SK-N-SH (cell line): Measurements from ENCODE around the gene APBA2. TPM values are rescaled to one million over a fixed set of nuclear protein-coding genes. Genes with fewer than 3 reads are reported as not detected.

Experiments used
- CTCF ChIA-PET: fragments of 300-600, 350-600 bp; formaldehyde crosslinking; extraction: SDS; loops from one replicate; lab custom pipeline; 2021; lab: Yijun Ruan, JAX
- POLR2A ChIA-PET: fragments of 350-600 bp; sonication (Branson Sonifier 250); formaldehyde crosslinking; extraction: SDS; loops from one replicate; lab custom pipeline; 2020; ENCODE audit warnings: antibody characterized with exemption, inconsistent platforms; lab: Yijun Ruan, JAX
- DNase-seq: peaks from one replicate; pipeline ENCODE4 v3.0.0; 2012
- H2AFZ ChIP-seq: fragments of 200-600 bp; sonication (generic); 2 replicates; pipeline ENCODE4 v1.8.1; 2016; ENCODE audit warnings: antibody characterized with exemption, mild to moderate bottlenecking, low read depth
- H3F3A ChIP-seq: fragments of 200-600 bp; sonication (generic); replicated peaks from 2 replicates; pipeline ENCODE3; 2016; ENCODE audit warnings: antibody characterized with exemption, mild to moderate bottlenecking; ENCODE audit not compliant: insufficient read depth
- H3K27ac ChIP-seq, 2 experiments: fragments of 200-500 bp in 1 of 2; fragments of 200-600 bp in 1 of 2; sonication (Bioruptor generic) in 1 of 2; sonication (generic), shearing (Covaris generic) in 1 of 2; 2 replicates each; pipeline versions ENCODE4 v1.5.1 to v1.6.1; 2014 to 2016; ENCODE audit warnings: low read depth in 2 of 2, inconsistent platforms in 1 of 2, low read length in 1 of 2, mild to moderate bottlenecking in 1 of 2, mixed read lengths in 1 of 2
- H3K27me3 ChIP-seq: fragments of 200-600 bp; sonication (generic), shearing (Covaris generic); 2 replicates; pipeline ENCODE4 v1.6.1; 2016; ENCODE audit warnings: mixed run types; ENCODE audit not compliant: insufficient read depth
- H3K36me3 ChIP-seq, 2 experiments: fragments of 200-500 bp in 1 of 2; fragments of 200-600 bp in 1 of 2; sonication (Bioruptor generic) in 1 of 2; sonication (generic) in 1 of 2; replicated peaks in 1 of 2; 2 replicates each; pipeline versions ENCODE3 to v1.5.1; 2014 to 2016; ENCODE audit warnings: low read length in 1 of 2, mild to moderate bottlenecking in 1 of 2; ENCODE audit not compliant: insufficient read depth in 2 of 2, control insufficient read depth in 1 of 2
- H3K4me1 ChIP-seq, 2 experiments: fragments of 200-500 bp in 1 of 2; fragments of 200-600 bp in 1 of 2; sonication (Bioruptor generic) in 1 of 2; sonication (generic), shearing (Covaris generic) in 1 of 2; 2 replicates each; pipeline versions ENCODE4 v1.5.1 to v1.6.1; 2014 to 2016; ENCODE audit warnings: low read depth in 1 of 2, low read length in 1 of 2, mixed run types in 1 of 2; ENCODE audit not compliant: insufficient read depth in 2 of 2, control insufficient read depth in 1 of 2
- H3K4me2 ChIP-seq: fragments of 200-600 bp; sonication (generic), shearing (Covaris generic); 2 replicates; pipeline ENCODE4 v1.6.1; 2017; ENCODE audit warnings: mixed run types
- H3K4me3 ChIP-seq, 2 experiments: fragments of 200-500 bp in 1 of 2; fragments of 200-600 bp in 1 of 2; sonication (Bioruptor generic) in 1 of 2; sonication (generic), shearing (Covaris generic) in 1 of 2; 2 replicates each; pipeline versions ENCODE4 v1.5.1 to v1.8.1; 2014 to 2016; ENCODE audit warnings: low read depth in 2 of 2, inconsistent platforms in 1 of 2, low read length in 1 of 2, mild to moderate bottlenecking in 1 of 2, mixed read lengths in 1 of 2, moderate library complexity in 1 of 2
- H3K79me2 ChIP-seq: fragments of 200-600 bp; sonication (generic); 2 replicates; pipeline ENCODE4 v1.8.1; 2017; ENCODE audit warnings: mild to moderate bottlenecking; ENCODE audit not compliant: insufficient read depth
- H3K9ac ChIP-seq: fragments of 200-600 bp; sonication (generic); 2 replicates; pipeline ENCODE4 v1.6.1; 2017; ENCODE audit warnings: mixed run types
- H3K9me2 ChIP-seq: fragments of 200-600 bp; sonication (generic); 2 replicates; pipeline ENCODE4 v1.6.1; 2017; ENCODE audit warnings: mixed run types
- H3K9me3 ChIP-seq: fragments of 200-600 bp; sonication (generic); 2 replicates; pipeline ENCODE4 v1.6.1; 2017; ENCODE audit warnings: mixed run types, mild to moderate bottlenecking, moderate library complexity
- H4K20me1 ChIP-seq: fragments of 200-600 bp; sonication (generic); 2 replicates; pipeline ENCODE4 v1.6.1; 2017; ENCODE audit warnings: mild to moderate bottlenecking, mixed run types; ENCODE audit not compliant: insufficient read depth
- CHD2 ChIP-seq: fragments of 150-350 bp; IDR thresholded peaks from 2 replicates; pipeline ENCODE4 v1.6.1; 2018; ENCODE audit warnings: low read length; ENCODE audit not compliant: partially characterized antibody
- EZH2phosphoT487 ChIP-seq: fragments of 200-600 bp; sonication (generic); IDR thresholded peaks from 2 replicates; pipeline ENCODE4 v1.6.1; 2017; ENCODE audit warnings: low read depth, mixed run types, mild to moderate bottlenecking, antibody characterized with exemption, moderate library complexity, borderline replicate concordance
- FOSL2 ChIP-seq: IDR thresholded peaks from 2 replicates; pipeline ENCODE4 v1.4.0; 2012; ENCODE audit warnings: low read depth, mild to moderate bottlenecking, moderate library complexity, borderline replicate concordance
- GATA2 ChIP-seq: sonication (generic); formaldehyde crosslinking; IDR thresholded peaks from 2 replicates; pipeline ENCODE4 v1.5.0; 2020; ENCODE audit warnings: mild to moderate bottlenecking, missing genetic modification reagents
- JUND ChIP-seq: IDR thresholded peaks from 2 replicates; pipeline ENCODE4 v1.4.0; 2012
- NRF1 ChIP-seq: IDR thresholded peaks from 2 replicates; pipeline ENCODE4 v1.6.1; 2012; ENCODE audit warnings: low read depth, mild to moderate bottlenecking, low read length
- POLR2AphosphoS5 ChIP-seq: IDR thresholded peaks from 2 replicates; pipeline ENCODE4 v1.6.1; 2012; ENCODE audit warnings: low read depth, low read length
- RAD21 ChIP-seq: IDR thresholded peaks from 2 replicates; pipeline ENCODE4 v1.6.1; 2012; ENCODE audit warnings: mild to moderate bottlenecking, low read length
- RCOR1 ChIP-seq: fragments of 150-350 bp; IDR thresholded peaks from 2 replicates; pipeline ENCODE4 v1.6.1; 2017; ENCODE audit warnings: antibody characterized with exemption, low read length
- SIN3A ChIP-seq: IDR thresholded peaks from 2 replicates; pipeline ENCODE4 v1.6.1; 2012; ENCODE audit warnings: low read depth, mild to moderate bottlenecking, low read length, moderate library complexity, borderline replicate concordance
- TAF1 ChIP-seq: IDR thresholded peaks from 2 replicates; pipeline ENCODE4 v1.6.1; 2012; ENCODE audit warnings: low read depth, mild to moderate bottlenecking, low read length, moderate library complexity, borderline replicate concordance
- TEAD4 ChIP-seq: IDR thresholded peaks from 2 replicates; pipeline ENCODE4 v1.4.0; 2012; ENCODE audit warnings: mild to moderate bottlenecking, borderline replicate concordance; ENCODE audit not compliant: insufficient read depth
- WGBS: methylation state at CpG from one replicate; pipeline ENCODE4 v1.1.6; 2017; ENCODE audit warnings: low lambda C conversion rate; 5-methylcytosine and 5-hydroxymethylcytosine counted together
- polyA plus RNA-seq, 3 experiments: library from polyadenylated mRNA; depleted of rRNA; stranded (reverse); fragments of >200 nt; gene quantifications; 2 replicates each; pipeline ENCODE4 v1.2.3, GENCODE V29; 2012
- TF ChIP-seq, protein P1 (sequence below): fragments of 150-350 bp; IDR thresholded peaks from 2 replicates; pipeline ENCODE4 v1.6.1; 2016; ENCODE audit warnings: mild to moderate bottlenecking, low read depth, low read length
- TF ChIP-seq, protein P2 (sequence below): fragments of 150-350 bp; IDR thresholded peaks from 2 replicates; pipeline ENCODE4 v1.6.1; 2017; ENCODE audit warnings: antibody characterized with exemption, low read length, low read depth, borderline replicate concordance
- TF ChIP-seq, protein P3 (sequence below): fragments of 200-600 bp; sonication (generic); IDR thresholded peaks from 2 replicates; pipeline ENCODE4 v1.6.1; 2017; ENCODE audit warnings: antibody characterized with exemption, mild to moderate bottlenecking, moderate library complexity
- TF ChIP-seq, protein P4 (sequence below): IDR thresholded peaks from 2 replicates; pipeline ENCODE4 v1.4.0; 2012; ENCODE audit warnings: low read depth, borderline replicate concordance

Gene APBA2
- polyA plus RNA-seq, 1 of the 3 experiments (the other 2 are of a cell fraction), result 12.7 TPM

DNA sequence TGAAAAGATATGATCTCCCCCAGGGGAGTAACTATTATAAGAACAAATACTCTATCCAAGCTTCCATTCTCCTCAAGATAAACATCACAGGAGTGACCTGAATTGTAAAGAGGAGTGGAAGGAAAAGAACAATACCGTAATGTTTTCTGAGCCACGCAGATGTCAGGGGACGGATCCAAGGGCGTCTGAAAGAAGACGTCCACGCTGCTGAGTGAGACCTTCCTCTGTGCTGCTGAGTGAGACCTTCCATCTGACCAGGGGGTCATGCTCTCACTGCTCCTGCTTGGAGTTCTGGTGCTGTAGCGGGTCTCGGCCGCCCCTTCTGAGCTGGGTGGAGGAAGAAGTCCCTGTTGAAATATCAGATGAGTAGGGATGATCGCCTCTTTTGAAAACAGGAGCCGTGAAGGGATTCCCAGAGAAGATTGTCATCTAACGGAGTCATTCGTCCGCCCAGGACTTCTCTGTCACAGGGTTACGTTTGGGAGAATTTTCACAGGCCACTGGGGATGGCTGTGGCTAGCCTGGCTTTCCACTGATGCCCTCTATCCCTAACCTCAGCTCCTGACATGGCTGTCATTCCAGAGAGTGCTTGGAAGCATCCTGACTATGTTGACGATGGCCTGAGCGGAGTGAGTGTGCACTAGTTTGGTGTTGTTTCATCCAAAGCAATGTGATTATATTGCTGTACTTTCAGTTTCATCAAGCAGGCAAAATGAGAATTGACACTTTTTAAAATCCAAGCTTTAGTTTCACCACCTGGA is 184.9 kb downstream of the APBA2 start:
- H4K20me1 ChIP-seq, result no peaks in the 10 kb centered on the region
- no peak overlapping the region for H3K4me3 ChIP-seq
- no peaks in the 10 kb centered on the region for H3K27me3 ChIP-seq
- H3K9me2 ChIP-seq, result no peaks in the 10 kb centered on the region
- TF ChIP-seq, protein P1, sequence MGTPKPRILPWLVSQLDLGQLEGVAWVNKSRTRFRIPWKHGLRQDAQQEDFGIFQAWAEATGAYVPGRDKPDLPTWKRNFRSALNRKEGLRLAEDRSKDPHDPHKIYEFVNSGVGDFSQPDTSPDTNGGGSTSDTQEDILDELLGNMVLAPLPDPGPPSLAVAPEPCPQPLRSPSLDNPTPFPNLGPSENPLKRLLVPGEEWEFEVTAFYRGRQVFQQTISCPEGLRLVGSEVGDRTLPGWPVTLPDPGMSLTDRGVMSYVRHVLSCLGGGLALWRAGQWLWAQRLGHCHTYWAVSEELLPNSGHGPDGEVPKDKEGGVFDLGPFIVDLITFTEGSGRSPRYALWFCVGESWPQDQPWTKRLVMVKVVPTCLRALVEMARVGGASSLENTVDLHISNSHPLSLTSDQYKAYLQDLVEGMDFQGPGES, result no peak
- TF ChIP-seq, protein P2, sequence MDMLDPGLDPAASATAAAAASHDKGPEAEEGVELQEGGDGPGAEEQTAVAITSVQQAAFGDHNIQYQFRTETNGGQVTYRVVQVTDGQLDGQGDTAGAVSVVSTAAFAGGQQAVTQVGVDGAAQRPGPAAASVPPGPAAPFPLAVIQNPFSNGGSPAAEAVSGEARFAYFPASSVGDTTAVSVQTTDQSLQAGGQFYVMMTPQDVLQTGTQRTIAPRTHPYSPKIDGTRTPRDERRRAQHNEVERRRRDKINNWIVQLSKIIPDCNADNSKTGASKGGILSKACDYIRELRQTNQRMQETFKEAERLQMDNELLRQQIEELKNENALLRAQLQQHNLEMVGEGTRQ, result no peak
- TF ChIP-seq CHD2, result no peak
- H3K4me1 ChIP-seq, result peaks cover 0 to 18% of the 10 kb centered on the region in 2 experiments; a peak in 1 of 4 replicates
- H3K9ac ChIP-seq, result no peak overlapping the region
- no peak overlapping the region; a peak in 1 of 4 replicates for H3K27ac ChIP-seq
- ChIA-PET POLR2A (no interaction called here), CTCF (interaction anchor here (1.6 to 2.5 kb wide), 2 partner anchors 19 to 27 kb away, joined by 4 to 8 read pairs; no protein-coding TSS in a partner anchor)
- WGBS, result 83% methylated on average over 17 of the region's 17 CpGs
- no peak overlapping the region for H2AFZ ChIP-seq
- no peaks in the 10 kb centered on the region for H3K79me2 ChIP-seq
- H3F3A ChIP-seq, result no peaks in the 10 kb centered on the region
- no peak overlapping the region for H3K4me2 ChIP-seq
- no peaks in the 10 kb centered on the region for H3K36me3 ChIP-seq
- no peak for DNase-seq
- no peaks in the 10 kb centered on the region for H3K9me3 ChIP-seq

DNA sequence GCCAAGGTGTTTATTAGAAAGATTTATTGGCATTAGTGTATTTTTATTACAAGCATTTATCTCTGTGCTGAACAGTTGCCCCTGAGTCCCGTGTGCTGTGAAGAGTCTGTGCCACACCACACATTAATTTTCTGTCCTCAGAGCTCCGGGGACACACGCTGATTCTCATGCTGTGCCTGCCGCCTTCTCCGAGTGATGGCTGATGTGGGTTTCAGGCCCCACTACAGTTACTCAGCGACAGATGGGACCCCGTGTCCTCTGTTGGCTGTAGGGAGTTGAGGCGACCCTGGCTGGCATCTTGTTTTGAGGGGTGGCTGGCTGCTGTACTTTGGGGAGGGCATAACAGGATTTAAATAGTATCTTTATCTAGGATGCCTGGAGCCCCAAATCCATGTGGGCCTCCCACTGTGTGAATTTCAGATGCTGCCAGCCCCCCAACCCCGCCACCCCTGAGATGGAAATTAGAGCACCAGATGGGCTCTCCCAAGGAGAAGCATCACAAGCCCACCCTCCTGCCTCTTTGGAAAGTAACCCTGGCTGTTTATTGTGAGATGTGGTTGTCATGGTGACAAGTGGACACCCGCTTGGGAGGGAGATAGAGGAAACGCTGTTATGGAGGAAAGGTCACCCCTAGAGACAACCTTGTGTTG is 185.6 kb downstream of the APBA2 start:
- POLR2A ChIA-PET, result no interaction called here
- H3K4me2 ChIP-seq, result no peak overlapping the region
- no peaks in the 10 kb centered on the region for H3K36me3 ChIP-seq
- no peak for DNase-seq
- no peaks in the 10 kb centered on the region for H3F3A ChIP-seq
- no peak overlapping the region for H3K9ac ChIP-seq
- H4K20me1 ChIP-seq, result no peaks in the 10 kb centered on the region
- no peak overlapping the region for H3K27ac ChIP-seq
- 86% methylated on average over 9 of the region's 11 CpGs for WGBS
- H3K4me3 ChIP-seq, result no peak overlapping the region
- no peaks in the 10 kb centered on the region for H3K9me3 ChIP-seq
- no peaks in the 10 kb centered on the region for H3K79me2 ChIP-seq
- H2AFZ ChIP-seq, result no peak overlapping the region
- peaks cover 0 to 18% of the 10 kb centered on the region in 2 experiments; a peak in 1 of 4 replicates for H3K4me1 ChIP-seq
- CTCF ChIA-PET, result interaction anchor here (1.1 to 2.5 kb wide), 3 partner anchors 18 to 30 kb away, joined by 4 to 8 read pairs (median 4); no protein-coding TSS in a partner anchor
- H3K9me2 ChIP-seq, result no peaks in the 10 kb centered on the region
- no peaks in the 10 kb centered on the region for H3K27me3 ChIP-seq
- TF ChIP-seq RCOR1, result no peak
- TF ChIP-seq EZH2phosphoT487, result no peak
- TF ChIP-seq SIN3A, result no peak
- no peak for TF ChIP-seq NRF1
- no peak for TF ChIP-seq POLR2AphosphoS5
- TF ChIP-seq FOSL2, result no peak
- TF ChIP-seq, protein P1, result no peak
- TF ChIP-seq TAF1, result no peak
- TF ChIP-seq GATA2 (CRISPR knock-in tag), result no peak
- TF ChIP-seq, protein P3, sequence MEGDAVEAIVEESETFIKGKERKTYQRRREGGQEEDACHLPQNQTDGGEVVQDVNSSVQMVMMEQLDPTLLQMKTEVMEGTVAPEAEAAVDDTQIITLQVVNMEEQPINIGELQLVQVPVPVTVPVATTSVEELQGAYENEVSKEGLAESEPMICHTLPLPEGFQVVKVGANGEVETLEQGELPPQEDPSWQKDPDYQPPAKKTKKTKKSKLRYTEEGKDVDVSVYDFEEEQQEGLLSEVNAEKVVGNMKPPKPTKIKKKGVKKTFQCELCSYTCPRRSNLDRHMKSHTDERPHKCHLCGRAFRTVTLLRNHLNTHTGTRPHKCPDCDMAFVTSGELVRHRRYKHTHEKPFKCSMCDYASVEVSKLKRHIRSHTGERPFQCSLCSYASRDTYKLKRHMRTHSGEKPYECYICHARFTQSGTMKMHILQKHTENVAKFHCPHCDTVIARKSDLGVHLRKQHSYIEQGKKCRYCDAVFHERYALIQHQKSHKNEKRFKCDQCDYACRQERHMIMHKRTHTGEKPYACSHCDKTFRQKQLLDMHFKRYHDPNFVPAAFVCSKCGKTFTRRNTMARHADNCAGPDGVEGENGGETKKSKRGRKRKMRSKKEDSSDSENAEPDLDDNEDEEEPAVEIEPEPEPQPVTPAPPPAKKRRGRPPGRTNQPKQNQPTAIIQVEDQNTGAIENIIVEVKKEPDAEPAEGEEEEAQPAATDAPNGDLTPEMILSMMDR, result no peak
- no peak for TF ChIP-seq TEAD4
- no peak for TF ChIP-seq JUND
- TF ChIP-seq, protein P4, sequence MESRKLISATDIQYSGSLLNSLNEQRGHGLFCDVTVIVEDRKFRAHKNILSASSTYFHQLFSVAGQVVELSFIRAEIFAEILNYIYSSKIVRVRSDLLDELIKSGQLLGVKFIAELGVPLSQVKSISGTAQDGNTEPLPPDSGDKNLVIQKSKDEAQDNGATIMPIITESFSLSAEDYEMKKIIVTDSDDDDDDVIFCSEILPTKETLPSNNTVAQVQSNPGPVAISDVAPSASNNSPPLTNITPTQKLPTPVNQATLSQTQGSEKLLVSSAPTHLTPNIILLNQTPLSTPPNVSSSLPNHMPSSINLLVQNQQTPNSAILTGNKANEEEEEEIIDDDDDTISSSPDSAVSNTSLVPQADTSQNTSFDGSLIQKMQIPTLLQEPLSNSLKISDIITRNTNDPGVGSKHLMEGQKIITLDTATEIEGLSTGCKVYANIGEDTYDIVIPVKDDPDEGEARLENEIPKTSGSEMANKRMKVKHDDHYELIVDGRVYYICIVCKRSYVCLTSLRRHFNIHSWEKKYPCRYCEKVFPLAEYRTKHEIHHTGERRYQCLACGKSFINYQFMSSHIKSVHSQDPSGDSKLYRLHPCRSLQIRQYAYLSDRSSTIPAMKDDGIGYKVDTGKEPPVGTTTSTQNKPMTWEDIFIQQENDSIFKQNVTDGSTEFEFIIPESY, result no peak
- no peak for TF ChIP-seq RAD21
